WI38 (cell line): ENCODE results near the gene SLC9A7.

Experiments used
- H3K4me3 ChIP-seq: 2 replicates; pipeline ENCODE4 v1.5.1; 2011; ENCODE audit warnings: low read depth, mild to moderate bottlenecking, control low read depth, low read length
- CTCF ChIP-seq: IDR thresholded peaks from 2 replicates; pipeline ENCODE4 v1.5.1; 2012; ENCODE audit warnings: low read depth, mild to moderate bottlenecking, control low read depth, low read length

SLC9A7 gene

GRCh38 chrX:46626566-46626965 is 132.4 kb downstream of the SLC9A7 start:
- no peak for TF ChIP-seq CTCF
- no peak overlapping the region for H3K4me3 ChIP-seq

GRCh38 chrX:46624090-46624786 is 134.7 kb downstream of the SLC9A7 start:
- TF ChIP-seq CTCF, result no peak
- H3K4me3 ChIP-seq, result no peak overlapping the region

- H3K4me3 ChIP-seq, result no peak overlapping the region
- TF ChIP-seq CTCF, result no peak
Observed at GRCh38 chrX:46621572-46621971, 137.3 kb downstream of the SLC9A7 start.

- no peak for TF ChIP-seq CTCF
- H3K4me3 ChIP-seq, result no peak overlapping the region
Observed at GRCh38 chrX:46620505-46620904, 138.4 kb downstream of the SLC9A7 start.

GRCh38 chrX:46618947-46619346 is 140.0 kb downstream of the SLC9A7 start:
- no peak for TF ChIP-seq CTCF
- H3K4me3 ChIP-seq, result no peak overlapping the region

GRCh38 chrX:46617906-46618305 is 141.0 kb downstream of the SLC9A7 start:
- TF ChIP-seq CTCF, result no peak
- no peak overlapping the region for H3K4me3 ChIP-seq

GRCh38 chrX:46611658-46612362 is 147.1 kb downstream of the SLC9A7 start:
- no peak for TF ChIP-seq CTCF
- H3K4me3 ChIP-seq, result no peak overlapping the region
